ENCODE measurements around the gene CREG2. TPM values are rescaled to one million over a fixed set of nuclear protein-coding genes. Genes with fewer than 3 reads are reported as not detected.

The CREG2 gene, protein sequence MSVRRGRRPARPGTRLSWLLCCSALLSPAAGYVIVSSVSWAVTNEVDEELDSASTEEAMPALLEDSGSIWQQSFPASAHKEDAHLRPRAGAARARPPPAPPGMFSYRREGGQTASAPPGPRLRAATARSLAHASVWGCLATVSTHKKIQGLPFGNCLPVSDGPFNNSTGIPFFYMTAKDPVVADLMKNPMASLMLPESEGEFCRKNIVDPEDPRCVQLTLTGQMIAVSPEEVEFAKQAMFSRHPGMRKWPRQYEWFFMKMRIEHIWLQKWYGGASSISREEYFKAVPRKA
- total RNA-seq, result not detected

DNA sequence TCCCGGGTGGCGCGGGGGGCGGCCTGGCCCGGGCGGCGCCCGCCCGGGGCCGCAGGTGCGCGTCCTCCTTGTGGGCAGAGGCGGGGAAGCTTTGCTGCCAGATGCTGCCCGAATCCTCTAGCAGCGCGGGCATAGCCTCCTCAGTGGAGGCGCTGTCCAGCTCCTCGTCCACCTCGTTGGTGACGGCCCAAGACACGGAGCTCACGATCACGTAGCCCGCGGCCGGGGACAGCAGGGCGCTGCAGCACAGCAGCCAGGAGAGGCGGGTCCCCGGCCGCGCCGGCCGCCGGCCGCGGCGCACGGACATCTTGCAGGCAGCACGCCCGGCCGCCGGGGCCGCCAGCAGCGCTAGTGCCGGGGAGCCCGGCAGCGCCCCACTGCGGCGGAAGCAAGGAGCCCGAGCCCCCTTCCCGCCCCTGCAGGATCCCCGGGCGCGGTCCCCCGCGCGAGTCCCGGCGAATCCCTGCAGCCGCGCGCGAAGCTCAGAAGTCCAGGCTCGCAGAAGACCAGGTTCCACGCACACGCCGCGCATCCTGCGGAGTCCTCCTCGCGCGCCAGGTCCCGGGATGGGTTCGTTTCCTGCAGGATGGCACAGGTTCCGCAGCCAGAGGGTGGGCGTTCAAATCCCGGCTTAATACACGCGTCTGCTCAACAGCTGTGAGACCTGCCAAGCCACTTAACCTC, at the start of gene CREG2:
Gene CREG2 (minus strand): TSS at position 353 of the 684 bp plus-strand sequence. CDS start 46 bp downstream, at position 307.
- ChIA-PET CTCF (interaction anchor here (0.7 to 4.9 kb wide), 21 partner anchors 8 to 444 kb away, joined by 3 to 47 read pairs (median 5); partner anchors contain the start of gene RNF149), POLR2A (no interaction called here)
- peak; percentile 62 for DNase-seq
- Mint-ChIP-seq H3K4me3 (peak within 1 kb of the TSS; percentile 52), H3K27me3 (ENCODE audit: low read depth) (peaks cover 58% of the 10 kb centered on the region), H3K27ac (no peak within 1 kb of the TSS), H3K4me1 (ENCODE audit: low read depth) (peaks cover 11% of the 10 kb centered on the region), H3K36me3 (ENCODE audit: low read depth) (no peaks in the 10 kb centered on the region), H3K9me3 (ENCODE audit: insufficient read depth) (no peaks in the 10 kb centered on the region)
- ATAC-seq, result peak; percentile 89

DNA sequence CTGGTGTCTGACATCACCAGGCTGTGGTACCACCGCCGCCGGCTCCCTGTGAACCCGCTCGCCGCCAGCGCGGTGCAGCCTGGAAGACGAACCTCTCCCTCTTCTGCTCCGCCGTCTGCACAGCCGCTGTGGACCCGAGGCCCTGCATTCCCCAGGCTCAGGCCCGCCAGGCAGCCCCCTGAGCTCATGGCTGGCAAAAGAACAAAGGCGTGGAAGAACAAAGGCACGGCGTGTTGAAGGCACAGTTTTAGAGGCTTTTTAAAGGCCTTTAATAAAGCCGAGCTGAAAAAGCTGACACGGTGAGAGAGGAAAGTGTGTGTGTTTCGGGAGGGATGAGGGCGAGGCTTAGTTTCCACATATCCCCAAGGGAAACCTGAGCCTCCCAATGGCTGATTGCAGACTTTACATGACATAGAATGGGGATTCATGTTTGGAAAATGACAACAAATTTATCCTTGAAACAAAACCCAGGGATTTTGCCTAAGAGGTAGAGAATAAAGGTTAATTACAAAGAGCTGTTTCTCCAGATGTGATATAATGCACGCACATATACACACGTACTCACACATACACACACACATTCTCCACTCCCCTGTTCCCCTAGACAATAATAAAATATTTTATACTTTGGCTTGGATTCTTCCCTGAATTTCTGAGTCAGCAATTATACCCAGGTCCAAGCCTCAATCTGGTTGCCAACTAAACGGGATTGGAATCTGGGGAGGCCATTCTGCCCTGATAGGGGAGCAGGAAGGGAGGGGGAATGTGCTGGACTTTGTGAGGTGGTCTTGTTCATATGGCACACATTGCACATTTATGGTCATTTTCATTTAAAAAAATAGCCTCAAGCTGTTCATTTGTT, 47.9 kb upstream of the CREG2 start:
- H3K4me1 Mint-ChIP-seq (ENCODE audit: low read depth), result no peaks in the 10 kb centered on the region

DNA sequence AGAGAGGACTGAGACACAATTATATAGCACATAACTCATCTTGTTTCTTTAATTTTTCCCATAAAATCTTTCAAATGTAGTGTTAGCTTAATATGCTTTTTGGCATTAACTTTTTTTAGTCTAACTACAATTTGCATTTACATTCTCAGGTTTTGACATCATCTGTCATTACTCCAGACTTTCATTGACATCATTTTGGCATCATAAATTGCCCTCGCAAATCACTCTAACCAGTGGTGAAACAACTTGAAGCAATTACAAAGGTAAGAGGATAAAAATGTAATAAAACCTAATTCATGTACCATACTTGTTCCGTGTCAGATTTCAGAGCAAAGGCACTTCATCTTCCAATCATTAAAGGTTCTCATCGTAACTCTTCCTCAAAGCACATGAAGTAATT, 46.2 kb upstream of the CREG2 start:
- Mint-ChIP-seq H3K27me3 (ENCODE audit: low read depth) (peaks cover 5% of the 10 kb centered on the region), H3K27ac (no peak overlapping the region), H3K4me1 (ENCODE audit: low read depth) (no peaks in the 10 kb centered on the region), H3K36me3 (ENCODE audit: low read depth) (no peaks in the 10 kb centered on the region), H3K4me3 (no peak overlapping the region), H3K9me3 (ENCODE audit: insufficient read depth) (no peaks in the 10 kb centered on the region)
- CTCF ChIA-PET, result no interaction called here
- POLR2A ChIA-PET, result no interaction called here
- DNase-seq (no peak), ATAC-seq (no peak)

More for the DNA sequence above, 47.9 kb upstream of the CREG2 start:
- H3K4me3 Mint-ChIP-seq, result no peak overlapping the region
- no peaks in the 10 kb centered on the region for H3K9me3 Mint-ChIP-seq (ENCODE audit: insufficient read depth)
- H3K36me3 Mint-ChIP-seq (ENCODE audit: low read depth), result no peaks in the 10 kb centered on the region
- POLR2A ChIA-PET, result no interaction called here
- DNase-seq (no peak), ATAC-seq (no peak)
- no peak overlapping the region for H3K27ac Mint-ChIP-seq
- peaks cover 5% of the 10 kb centered on the region for H3K27me3 Mint-ChIP-seq (ENCODE audit: low read depth)
- CTCF ChIA-PET, result no interaction called here

DNA sequence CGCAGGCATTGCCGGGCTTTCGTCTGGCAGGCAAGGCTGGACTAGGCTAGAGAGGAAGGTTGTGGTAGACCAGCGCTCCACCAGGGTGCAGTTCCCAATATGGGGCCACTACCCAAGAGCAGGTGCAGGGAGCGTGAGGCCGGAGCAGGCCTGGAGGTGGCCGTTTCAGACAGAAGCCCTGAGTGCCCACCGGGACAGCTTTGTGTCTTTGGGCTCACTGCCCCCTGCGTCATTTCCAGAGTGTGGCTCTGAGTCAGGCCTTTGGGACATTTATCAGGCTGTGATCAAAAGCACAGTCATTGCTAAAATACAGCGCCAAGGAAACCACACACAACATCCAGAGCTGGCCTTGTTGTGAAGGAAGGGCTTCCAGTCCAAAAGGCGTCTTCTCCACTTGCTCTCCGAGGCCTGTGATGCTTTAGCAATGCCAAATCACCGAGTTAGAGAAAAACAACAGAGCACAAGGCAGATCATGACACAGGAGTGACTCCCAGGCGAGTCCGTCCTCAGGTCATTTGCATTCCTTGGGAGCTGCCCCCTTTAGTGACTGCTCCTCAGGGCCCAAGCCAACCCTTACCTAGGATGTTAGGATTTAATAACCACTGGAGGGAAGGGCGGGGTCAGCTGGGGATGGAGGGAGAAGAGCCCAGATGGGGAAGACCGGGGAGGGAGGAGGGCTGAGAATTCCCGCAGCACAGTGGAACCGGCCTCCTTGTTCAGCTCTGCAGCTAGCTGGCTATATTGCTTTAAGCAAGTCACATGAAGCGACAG, 45.3 kb upstream of the CREG2 start:
- no peak for DNase-seq
- no peak overlapping the region for H3K4me3 Mint-ChIP-seq
- H3K4me1 Mint-ChIP-seq (ENCODE audit: low read depth), result no peaks in the 10 kb centered on the region
- H3K27ac Mint-ChIP-seq, result no peak overlapping the region
- POLR2A ChIA-PET, result no interaction called here
- no peak for ATAC-seq
- no peaks in the 10 kb centered on the region for H3K36me3 Mint-ChIP-seq (ENCODE audit: low read depth)
- CTCF ChIA-PET, result interaction anchor here (1.4 kb wide), 1 partner anchor 293 kb away, joined by 3 read pairs; no protein-coding TSS in a partner anchor
- H3K27me3 Mint-ChIP-seq (ENCODE audit: low read depth), result peaks cover 4% of the 10 kb centered on the region
- no peaks in the 10 kb centered on the region for H3K9me3 Mint-ChIP-seq (ENCODE audit: insufficient read depth)

DNA sequence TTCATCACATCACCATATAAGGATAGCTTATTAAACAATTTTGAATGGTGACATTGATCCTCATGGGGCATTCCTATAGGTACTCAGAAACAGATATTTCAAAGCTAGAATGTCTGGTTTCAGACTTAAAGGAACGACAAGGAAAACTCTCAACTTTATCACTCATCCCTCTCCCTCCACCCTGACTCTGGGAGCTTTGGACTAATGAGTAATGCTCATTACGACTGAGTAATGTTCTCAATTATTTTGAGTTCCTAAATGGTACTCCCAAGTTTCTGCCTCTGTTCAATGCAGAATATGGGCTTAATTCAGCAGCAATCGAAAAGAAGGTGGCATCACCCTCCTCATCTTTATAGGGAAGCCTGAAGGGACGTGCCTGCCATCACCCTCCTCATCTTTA, 44.2 kb upstream of the CREG2 start:
- Mint-ChIP-seq H3K9me3 (ENCODE audit: insufficient read depth) (no peaks in the 10 kb centered on the region), H3K27ac (no peak overlapping the region), H3K4me1 (ENCODE audit: low read depth) (no peaks in the 10 kb centered on the region), H3K36me3 (ENCODE audit: low read depth) (no peaks in the 10 kb centered on the region), H3K27me3 (ENCODE audit: low read depth) (peaks cover 3% of the 10 kb centered on the region), H3K4me3 (no peak overlapping the region)
- CTCF ChIA-PET, result interaction anchor here (1.0 to 1.5 kb wide), 3 partner anchors 13 to 294 kb away, joined by 3 to 6 read pairs (median 3); no protein-coding TSS in a partner anchor
- ATAC-seq (no peak), DNase-seq (no peak)
- POLR2A ChIA-PET, result no interaction called here

DNA sequence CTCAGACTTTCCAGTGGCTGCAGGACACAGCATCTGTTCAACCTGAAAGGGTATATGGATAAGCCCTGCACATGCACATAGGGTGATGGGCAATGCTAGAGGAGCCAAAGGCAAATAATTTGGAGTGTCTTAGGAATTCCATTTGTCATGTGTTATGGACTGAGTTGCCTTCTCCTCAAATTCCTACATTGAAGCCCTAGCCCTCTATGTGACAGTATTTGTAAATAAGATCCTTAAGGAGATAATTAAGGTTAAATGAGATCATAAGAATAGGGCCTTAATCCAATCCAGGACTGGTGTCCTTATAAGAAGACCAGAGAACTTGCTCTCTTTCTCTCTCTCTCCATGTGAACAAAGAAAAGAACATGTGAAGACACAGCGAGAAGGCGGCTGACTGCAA, 42.9 kb upstream of the CREG2 start:
- H3K27ac Mint-ChIP-seq, result no peak overlapping the region
- ATAC-seq (no peak), DNase-seq (no peak)
- ChIA-PET POLR2A (no interaction called here), CTCF (no interaction called here)
- H3K36me3 Mint-ChIP-seq (ENCODE audit: low read depth), result no peaks in the 10 kb centered on the region
- peaks cover 3% of the 10 kb centered on the region for H3K27me3 Mint-ChIP-seq (ENCODE audit: low read depth)
- no peaks in the 10 kb centered on the region for H3K9me3 Mint-ChIP-seq (ENCODE audit: insufficient read depth)
- no peaks in the 10 kb centered on the region for H3K4me1 Mint-ChIP-seq (ENCODE audit: low read depth)
- H3K4me3 Mint-ChIP-seq, result no peak overlapping the region

DNA sequence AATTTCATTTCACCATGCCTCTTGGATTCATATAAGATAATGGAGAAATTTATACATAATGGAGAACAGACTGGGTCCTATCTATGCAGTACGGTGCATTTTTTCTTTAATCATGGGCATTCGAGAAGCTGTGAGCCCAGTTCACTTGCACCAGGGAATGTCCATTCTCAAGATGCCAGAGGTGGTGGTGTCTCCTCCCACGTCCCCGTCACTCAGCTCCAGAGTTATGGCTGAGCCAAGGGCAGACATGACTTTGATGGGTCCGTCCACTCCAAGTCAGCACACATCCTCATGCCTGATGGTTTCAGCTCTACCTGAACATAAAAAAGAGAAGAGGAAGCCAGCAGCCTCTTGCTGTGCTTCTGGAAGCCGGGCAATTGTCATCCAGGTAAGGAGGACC, 42.1 kb upstream of the CREG2 start:
- H3K27me3 Mint-ChIP-seq (ENCODE audit: low read depth), result peaks cover 3% of the 10 kb centered on the region
- no peaks in the 10 kb centered on the region for H3K36me3 Mint-ChIP-seq (ENCODE audit: low read depth)
- no peak overlapping the region for H3K27ac Mint-ChIP-seq
- ATAC-seq (no peak), DNase-seq (no peak)
- ChIA-PET POLR2A (no interaction called here), CTCF (interaction anchor here (1.7 kb wide), 1 partner anchor 811 kb away, joined by 4 read pairs; no protein-coding TSS in a partner anchor)
- no peak overlapping the region for H3K4me3 Mint-ChIP-seq
- no peaks in the 10 kb centered on the region for H3K9me3 Mint-ChIP-seq (ENCODE audit: insufficient read depth)
- no peaks in the 10 kb centered on the region for H3K4me1 Mint-ChIP-seq (ENCODE audit: low read depth)

DNA sequence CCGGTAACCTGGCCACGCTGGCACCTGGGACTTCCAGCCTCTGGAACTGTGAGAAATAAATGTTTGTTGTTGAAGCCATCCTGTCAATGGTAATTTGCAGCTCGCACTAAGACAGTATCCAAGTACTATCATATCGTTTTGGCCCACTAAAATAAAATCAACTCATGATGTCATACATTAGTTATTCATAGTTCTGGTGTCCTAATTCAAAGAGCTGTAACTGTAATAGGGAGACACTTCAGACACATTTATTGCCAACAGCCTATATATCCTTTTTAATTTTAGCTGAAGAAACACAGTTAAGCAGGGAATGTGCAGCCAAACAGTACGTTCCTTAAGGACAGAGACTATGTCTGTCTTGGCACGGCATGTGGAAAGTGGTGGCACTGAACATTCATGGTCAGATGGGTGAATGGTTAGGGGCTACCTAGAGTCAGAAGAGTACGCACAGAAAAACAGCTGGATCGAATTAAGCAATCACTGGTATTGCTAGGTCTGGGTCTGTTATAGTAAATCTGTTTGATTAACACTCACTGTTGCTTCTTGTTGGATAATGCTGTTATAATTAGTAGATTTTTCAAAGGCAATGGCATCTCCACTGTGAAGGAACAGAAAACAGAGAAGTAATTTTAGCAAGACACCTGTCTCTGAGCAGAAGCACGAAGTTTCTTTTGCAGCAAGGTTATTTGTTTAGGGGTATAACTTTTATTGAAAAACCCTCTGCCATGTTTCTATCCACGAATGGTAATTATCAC, 41.3 kb upstream of the CREG2 start:
- Mint-ChIP-seq H3K4me3 (no peak overlapping the region), H3K27ac (no peak overlapping the region), H3K27me3 (ENCODE audit: low read depth) (peaks cover 3% of the 10 kb centered on the region), H3K4me1 (ENCODE audit: low read depth) (no peaks in the 10 kb centered on the region), H3K36me3 (ENCODE audit: low read depth) (no peaks in the 10 kb centered on the region), H3K9me3 (ENCODE audit: insufficient read depth) (no peaks in the 10 kb centered on the region)
- POLR2A ChIA-PET, result no interaction called here
- CTCF ChIA-PET, result interaction anchor here (1.7 kb wide), 1 partner anchor 812 kb away, joined by 4 read pairs; no protein-coding TSS in a partner anchor
- no peak for ATAC-seq
- DNase-seq, result no peak

DNA sequence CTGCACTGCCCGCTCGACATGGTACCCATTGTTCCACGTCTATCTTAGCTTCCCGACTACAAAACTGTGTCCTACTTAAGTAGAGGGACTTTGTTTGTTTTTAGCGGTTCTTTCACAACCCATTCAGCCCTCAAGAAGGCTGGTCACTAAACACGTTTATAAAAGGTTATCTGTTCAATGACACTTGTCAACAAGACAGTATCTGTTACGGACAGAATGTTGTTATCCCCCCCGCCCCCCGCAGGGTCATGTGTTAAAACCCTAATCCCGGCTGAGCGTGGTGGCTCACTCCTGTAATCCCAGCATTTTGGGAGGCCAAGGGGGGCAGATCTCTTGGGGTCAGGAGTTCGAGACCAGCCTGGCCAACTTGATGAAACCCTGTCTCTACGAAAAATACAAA, 40.4 kb upstream of the CREG2 start:
- no peaks in the 10 kb centered on the region for H3K9me3 Mint-ChIP-seq (ENCODE audit: insufficient read depth)

DNA sequence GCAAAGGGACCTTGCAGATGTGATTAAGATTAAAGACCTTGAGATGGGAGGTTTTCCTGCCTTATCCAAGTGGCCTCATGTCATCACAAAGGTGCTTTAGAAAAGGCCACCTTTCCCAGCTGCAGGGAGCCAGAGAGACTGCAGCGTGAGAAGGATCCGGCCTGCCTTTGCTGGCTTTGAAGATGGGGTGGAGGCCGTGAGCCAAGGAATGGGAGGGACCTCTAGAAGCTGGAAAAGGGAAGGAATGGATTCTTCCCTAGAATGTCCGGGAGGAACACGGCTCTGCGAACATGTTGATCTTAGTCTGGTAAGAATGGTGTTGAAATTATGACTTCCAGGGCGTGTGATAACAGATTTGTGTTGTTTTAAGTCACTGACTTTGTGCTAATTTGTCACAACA, 39.9 kb upstream of the CREG2 start:
- Mint-ChIP-seq H3K36me3 (ENCODE audit: low read depth) (no peaks in the 10 kb centered on the region), H3K9me3 (ENCODE audit: insufficient read depth) (no peaks in the 10 kb centered on the region), H3K27ac (no peak overlapping the region), H3K4me3 (no peak overlapping the region), H3K4me1 (ENCODE audit: low read depth) (no peaks in the 10 kb centered on the region), H3K27me3 (ENCODE audit: low read depth) (peaks cover 3% of the 10 kb centered on the region)
- CTCF ChIA-PET, result no interaction called here
- no peak for ATAC-seq
- POLR2A ChIA-PET, result no interaction called here
- DNase-seq, result no peak

More for the DNA sequence above, 40.4 kb upstream of the CREG2 start:
- POLR2A ChIA-PET, result no interaction called here
- no peaks in the 10 kb centered on the region for H3K36me3 Mint-ChIP-seq (ENCODE audit: low read depth)
- H3K27me3 Mint-ChIP-seq (ENCODE audit: low read depth), result peaks cover 3% of the 10 kb centered on the region
- DNase-seq (no peak), ATAC-seq (no peak)
- H3K27ac Mint-ChIP-seq, result no peak overlapping the region
- no peak overlapping the region for H3K4me3 Mint-ChIP-seq
- no peaks in the 10 kb centered on the region for H3K4me1 Mint-ChIP-seq (ENCODE audit: low read depth)
- CTCF ChIA-PET, result no interaction called here

DNA sequence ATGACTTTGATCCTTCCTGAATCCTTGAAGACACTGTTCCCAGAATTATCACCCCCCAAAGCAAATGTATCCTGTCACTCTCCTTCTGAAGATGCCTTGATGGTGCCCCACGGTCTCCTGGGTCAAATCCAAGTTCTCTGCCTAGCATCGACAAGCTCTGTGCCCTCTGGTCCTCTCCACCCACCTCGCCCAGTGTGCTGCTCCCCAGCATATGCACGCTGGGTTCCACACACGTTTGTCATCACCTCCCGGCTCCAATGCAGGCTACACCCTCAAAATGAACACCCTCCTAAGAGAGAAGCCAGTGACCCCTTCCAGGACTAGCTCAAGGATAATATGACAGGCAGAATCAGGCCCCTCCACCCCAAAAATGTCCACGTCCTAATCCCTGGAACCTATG, 39.5 kb upstream of the CREG2 start:
- no peak overlapping the region for H3K27ac Mint-ChIP-seq
- POLR2A ChIA-PET, result no interaction called here
- H3K36me3 Mint-ChIP-seq (ENCODE audit: low read depth), result no peaks in the 10 kb centered on the region

More for the DNA sequence above, 39.5 kb upstream of the CREG2 start:
- DNase-seq, result no peak
- ATAC-seq, result no peak
- no peaks in the 10 kb centered on the region for H3K4me1 Mint-ChIP-seq (ENCODE audit: low read depth)
- peaks cover 3% of the 10 kb centered on the region for H3K27me3 Mint-ChIP-seq (ENCODE audit: low read depth)
- CTCF ChIA-PET, result no interaction called here
- H3K9me3 Mint-ChIP-seq (ENCODE audit: insufficient read depth), result no peaks in the 10 kb centered on the region
- H3K4me3 Mint-ChIP-seq, result no peak overlapping the region
